SK-N-SH (cell line): ENCODE data around the gene HUS1B. TPM values are rescaled to one million over a fixed set of nuclear protein-coding genes. Genes with fewer than 3 reads are reported as not detected.

Source experiments
- CTCF ChIA-PET: fragments of 300-600, 350-600 bp; formaldehyde crosslinking; extraction: SDS; loops from one replicate; lab custom pipeline; 2021; lab: Yijun Ruan, JAX
- POLR2A ChIA-PET: fragments of 350-600 bp; sonication (Branson Sonifier 250); formaldehyde crosslinking; extraction: SDS; loops from one replicate; lab custom pipeline; 2020; ENCODE audit warnings: antibody characterized with exemption, inconsistent platforms; lab: Yijun Ruan, JAX
- DNase-seq: peaks from one replicate; pipeline ENCODE4 v3.0.0; 2012
- H2AFZ ChIP-seq: fragments of 200-600 bp; sonication (generic); 2 replicates; pipeline ENCODE4 v1.8.1; 2016; ENCODE audit warnings: antibody characterized with exemption, mild to moderate bottlenecking, low read depth
- H3F3A ChIP-seq: fragments of 200-600 bp; sonication (generic); replicated peaks from 2 replicates; pipeline ENCODE3; 2016; ENCODE audit warnings: antibody characterized with exemption, mild to moderate bottlenecking; ENCODE audit not compliant: insufficient read depth
- H3K27ac ChIP-seq, 2 experiments: fragments of 200-500 bp in 1 of 2; fragments of 200-600 bp in 1 of 2; sonication (Bioruptor generic) in 1 of 2; sonication (generic), shearing (Covaris generic) in 1 of 2; 2 replicates each; pipeline versions ENCODE4 v1.5.1 to v1.6.1; 2014 to 2016; ENCODE audit warnings: low read depth in 2 of 2, inconsistent platforms in 1 of 2, low read length in 1 of 2, mild to moderate bottlenecking in 1 of 2, mixed read lengths in 1 of 2
- H3K27me3 ChIP-seq: fragments of 200-600 bp; sonication (generic), shearing (Covaris generic); 2 replicates; pipeline ENCODE4 v1.6.1; 2016; ENCODE audit warnings: mixed run types; ENCODE audit not compliant: insufficient read depth
- H3K36me3 ChIP-seq, 2 experiments: fragments of 200-500 bp in 1 of 2; fragments of 200-600 bp in 1 of 2; sonication (Bioruptor generic) in 1 of 2; sonication (generic) in 1 of 2; replicated peaks in 1 of 2; 2 replicates each; pipeline versions ENCODE3 to v1.5.1; 2014 to 2016; ENCODE audit warnings: low read length in 1 of 2, mild to moderate bottlenecking in 1 of 2; ENCODE audit not compliant: insufficient read depth in 2 of 2, control insufficient read depth in 1 of 2
- H3K4me1 ChIP-seq, 2 experiments: fragments of 200-500 bp in 1 of 2; fragments of 200-600 bp in 1 of 2; sonication (Bioruptor generic) in 1 of 2; sonication (generic), shearing (Covaris generic) in 1 of 2; 2 replicates each; pipeline versions ENCODE4 v1.5.1 to v1.6.1; 2014 to 2016; ENCODE audit warnings: low read depth in 1 of 2, low read length in 1 of 2, mixed run types in 1 of 2; ENCODE audit not compliant: insufficient read depth in 2 of 2, control insufficient read depth in 1 of 2
- H3K4me2 ChIP-seq: fragments of 200-600 bp; sonication (generic), shearing (Covaris generic); 2 replicates; pipeline ENCODE4 v1.6.1; 2017; ENCODE audit warnings: mixed run types
- H3K4me3 ChIP-seq, 2 experiments: fragments of 200-500 bp in 1 of 2; fragments of 200-600 bp in 1 of 2; sonication (Bioruptor generic) in 1 of 2; sonication (generic), shearing (Covaris generic) in 1 of 2; 2 replicates each; pipeline versions ENCODE4 v1.5.1 to v1.8.1; 2014 to 2016; ENCODE audit warnings: low read depth in 2 of 2, inconsistent platforms in 1 of 2, low read length in 1 of 2, mild to moderate bottlenecking in 1 of 2, mixed read lengths in 1 of 2, moderate library complexity in 1 of 2
- H3K79me2 ChIP-seq: fragments of 200-600 bp; sonication (generic); 2 replicates; pipeline ENCODE4 v1.8.1; 2017; ENCODE audit warnings: mild to moderate bottlenecking; ENCODE audit not compliant: insufficient read depth
- H3K9ac ChIP-seq: fragments of 200-600 bp; sonication (generic); 2 replicates; pipeline ENCODE4 v1.6.1; 2017; ENCODE audit warnings: mixed run types
- H3K9me2 ChIP-seq: fragments of 200-600 bp; sonication (generic); 2 replicates; pipeline ENCODE4 v1.6.1; 2017; ENCODE audit warnings: mixed run types
- H3K9me3 ChIP-seq: fragments of 200-600 bp; sonication (generic); 2 replicates; pipeline ENCODE4 v1.6.1; 2017; ENCODE audit warnings: mixed run types, mild to moderate bottlenecking, moderate library complexity
- H4K20me1 ChIP-seq: fragments of 200-600 bp; sonication (generic); 2 replicates; pipeline ENCODE4 v1.6.1; 2017; ENCODE audit warnings: mild to moderate bottlenecking, mixed run types; ENCODE audit not compliant: insufficient read depth
- GATA2 ChIP-seq: sonication (generic); formaldehyde crosslinking; IDR thresholded peaks from 2 replicates; pipeline ENCODE4 v1.5.0; 2020; ENCODE audit warnings: mild to moderate bottlenecking, missing genetic modification reagents
- JUND ChIP-seq: IDR thresholded peaks from 2 replicates; pipeline ENCODE4 v1.4.0; 2012
- PBX3 ChIP-seq: IDR thresholded peaks from 2 replicates; pipeline ENCODE4; 2012
- TEAD4 ChIP-seq: IDR thresholded peaks from 2 replicates; pipeline ENCODE4 v1.4.0; 2012; ENCODE audit warnings: mild to moderate bottlenecking, borderline replicate concordance; ENCODE audit not compliant: insufficient read depth
- WGBS: methylation state at CpG from one replicate; pipeline ENCODE4 v1.1.6; 2017; ENCODE audit warnings: low lambda C conversion rate; 5-methylcytosine and 5-hydroxymethylcytosine counted together
- polyA plus RNA-seq, 3 experiments: library from polyadenylated mRNA; depleted of rRNA; stranded (reverse); fragments of >200 nt; gene quantifications; 2 replicates each; pipeline ENCODE4 v1.2.3, GENCODE V29; 2012
- TF ChIP-seq, protein P1 (sequence below): IDR thresholded peaks from 2 replicates; pipeline ENCODE4 v1.4.0; 2012; ENCODE audit warnings: low read depth, borderline replicate concordance

HUS1B gene
- polyA plus RNA-seq, 1 of the 3 experiments (the other 2 are of a cell fraction): 0.30 TPM

DNA sequence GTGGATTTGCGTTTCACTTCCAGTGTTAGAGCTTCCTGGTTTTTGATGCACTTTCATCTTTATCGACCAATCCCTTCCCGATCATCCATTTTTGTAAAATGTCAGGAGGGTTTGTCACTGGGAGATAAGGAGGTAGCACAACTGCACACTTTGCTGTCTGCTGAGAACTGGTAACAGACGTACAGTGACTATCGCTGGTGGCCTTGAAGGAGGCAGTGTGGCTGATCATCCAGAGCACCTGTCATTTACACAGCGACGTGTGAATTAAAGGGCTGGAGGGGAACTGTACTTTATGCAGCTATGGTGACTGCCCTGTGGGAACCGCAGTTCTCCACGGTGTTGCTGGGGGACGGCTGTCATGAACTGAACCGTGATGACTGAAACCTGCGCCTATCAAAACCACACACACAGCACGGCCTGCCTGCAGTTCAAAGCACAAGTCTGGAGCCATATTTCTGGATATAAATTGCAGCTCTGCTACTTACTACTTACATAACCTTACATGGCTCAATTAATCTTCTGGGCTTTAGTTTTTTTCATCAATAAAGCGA lies 50.0 kb downstream of the HUS1B start:
- Histone ChIP-seq H2AFZ (no peak overlapping the region), H3K9me3 (no peaks in the 10 kb centered on the region), H3K4me2 (no peak overlapping the region), H3K27ac (no peak overlapping the region), H3K79me2 (no peaks in the 10 kb centered on the region), H3K9me2 (no peaks in the 10 kb centered on the region), H3K36me3 (peaks cover 12 to 23% of the 10 kb centered on the region in 2 experiments), H4K20me1 (no peaks in the 10 kb centered on the region), H3K27me3 (no peaks in the 10 kb centered on the region), H3K9ac (no peak overlapping the region), H3F3A (no peaks in the 10 kb centered on the region), H3K4me1 (no peaks in the 10 kb centered on the region; a peak in 1 of 4 replicates), H3K4me3 (no peak overlapping the region)
- no peak for DNase-seq
- POLR2A ChIA-PET: no interaction called here
- WGBS: 95% methylated on average over 14 of the region's 14 CpGs
- TF ChIP-seq, protein P1, sequence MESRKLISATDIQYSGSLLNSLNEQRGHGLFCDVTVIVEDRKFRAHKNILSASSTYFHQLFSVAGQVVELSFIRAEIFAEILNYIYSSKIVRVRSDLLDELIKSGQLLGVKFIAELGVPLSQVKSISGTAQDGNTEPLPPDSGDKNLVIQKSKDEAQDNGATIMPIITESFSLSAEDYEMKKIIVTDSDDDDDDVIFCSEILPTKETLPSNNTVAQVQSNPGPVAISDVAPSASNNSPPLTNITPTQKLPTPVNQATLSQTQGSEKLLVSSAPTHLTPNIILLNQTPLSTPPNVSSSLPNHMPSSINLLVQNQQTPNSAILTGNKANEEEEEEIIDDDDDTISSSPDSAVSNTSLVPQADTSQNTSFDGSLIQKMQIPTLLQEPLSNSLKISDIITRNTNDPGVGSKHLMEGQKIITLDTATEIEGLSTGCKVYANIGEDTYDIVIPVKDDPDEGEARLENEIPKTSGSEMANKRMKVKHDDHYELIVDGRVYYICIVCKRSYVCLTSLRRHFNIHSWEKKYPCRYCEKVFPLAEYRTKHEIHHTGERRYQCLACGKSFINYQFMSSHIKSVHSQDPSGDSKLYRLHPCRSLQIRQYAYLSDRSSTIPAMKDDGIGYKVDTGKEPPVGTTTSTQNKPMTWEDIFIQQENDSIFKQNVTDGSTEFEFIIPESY: no peak
- TF ChIP-seq TEAD4: no peak
- no peak for TF ChIP-seq JUND
- no peak for TF ChIP-seq GATA2
- no peak for TF ChIP-seq PBX3
- CTCF ChIA-PET: interaction anchor here (0.8 to 4.1 kb wide), 2 partner anchors 14 to 15 kb away, joined by 3 to 24 read pairs; no protein-coding TSS in a partner anchor

Other genes starting within 250 kb of the HUS1B start
- 10.6 and 12.8 TPM in 2 replicates for gene EXOC2, start 36.0 kb upstream of the HUS1B start, polyA plus RNA-seq (2012; rRNA removed)